Purkinje cell (primary cell): ENCODE results near the gene DMRTB1. TPM values are rescaled to one million over a fixed set of nuclear protein-coding genes. Genes with fewer than 3 reads are reported as not detected.

Experiments
- polyA plus RNA-seq: library from polyadenylated mRNA; unstranded; fragments of >200 nt; fragmentation: Nextera tagmentation; gene quantifications from 2 replicates; pipeline ENCODE4 v1.2.1, GENCODE V29; 2014

The DMRTB1 gene
- not detected in 2 replicates for polyA plus RNA-seq

GRCh38 chr1:53459321-53460175, at the start of gene DMRTB1:
Gene DMRTB1, plus strand, starts transcription at chr1:53459399. Its CDS starts 55 bp downstream, at chr1:53459454.

Other genes with a start within 250 kb of the DMRTB1 start
- 50.9 and 54.5 TPM in 2 replicates for gene CZIB, start 238.8 kb upstream of the DMRTB1 start, polyA plus RNA-seq
- gene MAGOH, start 220.9 kb upstream of the DMRTB1 start, polyA plus RNA-seq, result 33.3 and 51.9 TPM in 2 replicates
- 211 and 259 TPM in 2 replicates for gene LRP8, start 131.3 kb upstream of the DMRTB1 start, polyA plus RNA-seq